ENCODE data around the gene SMR3A. TPM values are rescaled to one million over a fixed set of nuclear protein-coding genes. Genes with fewer than 3 reads are reported as not detected.

SMR3A gene
- total RNA-seq, 1 donor from 2014 or later = not detected

- no peaks in the 10 kb centered on the region for H3K9me3 Mint-ChIP-seq (ENCODE audit: unreplicated experiment)
- H3K27ac Mint-ChIP-seq (ENCODE audit: unreplicated experiment) = no peak within 1 kb of the TSS
- no peak within 1 kb of the TSS for H3K4me3 Mint-ChIP-seq (ENCODE audit: unreplicated experiment)
- H3K36me3 Mint-ChIP-seq (ENCODE audit: unreplicated experiment) = no peaks in the 10 kb centered on the region
- no peak for TF ChIP-seq CTCF (IDR thresholded peaks at IDR 0.05; ENCODE audit: partially characterized antibody, unreplicated experiment)
- no peak for DNase-seq
- no peaks in the 10 kb centered on the region for H3K27me3 Mint-ChIP-seq (ENCODE audit: unreplicated experiment)
- H3K4me1 Mint-ChIP-seq (ENCODE audit: low read depth, unreplicated experiment) = no peaks in the 10 kb centered on the region
Measured at GRCh38 chr4:70382691-70383181, 22.2 kb downstream of the SMR3A start, which contains the start of gene SMR3B. Gene SMR3B (plus strand): TSS chr4:70383131. CDS start chr4:70384511, 1,380 bp downstream.

GRCh38 chr4:70392057-70392776, 31.7 kb downstream of the SMR3A start:
- no peaks in the 10 kb centered on the region for H3K36me3 Mint-ChIP-seq (ENCODE audit: unreplicated experiment)
- TF ChIP-seq CTCF (IDR thresholded peaks at IDR 0.05; ENCODE audit: partially characterized antibody, unreplicated experiment) = no peak
- no peaks in the 10 kb centered on the region for H3K4me1 Mint-ChIP-seq (ENCODE audit: low read depth, unreplicated experiment)
- no peak overlapping the region for H3K27ac Mint-ChIP-seq (ENCODE audit: unreplicated experiment)
- no peaks in the 10 kb centered on the region for H3K9me3 Mint-ChIP-seq (ENCODE audit: unreplicated experiment)
- H3K27me3 Mint-ChIP-seq (ENCODE audit: unreplicated experiment) = no peaks in the 10 kb centered on the region
- no peak for DNase-seq
- no peak overlapping the region for H3K4me3 Mint-ChIP-seq (ENCODE audit: unreplicated experiment)

GRCh38 chr4:70397580-70397979, 37.0 kb downstream of the SMR3A start, which contains the start of gene OPRPN:
Gene OPRPN (plus strand): TSS chr4:70397940. CDS start chr4:70399286, 1,346 bp downstream.
- no peaks in the 10 kb centered on the region for H3K27me3 Mint-ChIP-seq (ENCODE audit: unreplicated experiment)
- DNase-seq = no peak
- TF ChIP-seq CTCF (IDR thresholded peaks at IDR 0.05; ENCODE audit: partially characterized antibody, unreplicated experiment) = no peak
- no peaks in the 10 kb centered on the region for H3K36me3 Mint-ChIP-seq (ENCODE audit: unreplicated experiment)
- no peaks in the 10 kb centered on the region for H3K9me3 Mint-ChIP-seq (ENCODE audit: unreplicated experiment)
- no peak within 1 kb of the TSS for H3K4me3 Mint-ChIP-seq (ENCODE audit: unreplicated experiment)
- no peaks in the 10 kb centered on the region for H3K4me1 Mint-ChIP-seq (ENCODE audit: low read depth, unreplicated experiment)
- no peak within 1 kb of the TSS for H3K27ac Mint-ChIP-seq (ENCODE audit: unreplicated experiment)

- Mint-ChIP-seq H3K9me3 (ENCODE audit: unreplicated experiment) (no peaks in the 10 kb centered on the region), H3K27me3 (ENCODE audit: unreplicated experiment) (no peaks in the 10 kb centered on the region), H3K36me3 (ENCODE audit: unreplicated experiment) (no peaks in the 10 kb centered on the region), H3K4me3 (ENCODE audit: unreplicated experiment) (no peak overlapping the region), H3K27ac (ENCODE audit: unreplicated experiment) (no peak overlapping the region), H3K4me1 (ENCODE audit: low read depth, unreplicated experiment) (no peaks in the 10 kb centered on the region)
- DNase-seq = no peak
- no peak for TF ChIP-seq CTCF (IDR thresholded peaks at IDR 0.05; ENCODE audit: partially characterized antibody, unreplicated experiment)
Measured at GRCh38 chr4:70399319-70399718, 38.8 kb downstream of the SMR3A start.

- H3K4me1 Mint-ChIP-seq (ENCODE audit: low read depth, unreplicated experiment) = no peaks in the 10 kb centered on the region
- DNase-seq = no peak
- no peak overlapping the region for H3K27ac Mint-ChIP-seq (ENCODE audit: unreplicated experiment)
- H3K9me3 Mint-ChIP-seq (ENCODE audit: unreplicated experiment) = no peaks in the 10 kb centered on the region
- no peak for TF ChIP-seq CTCF (IDR thresholded peaks at IDR 0.05; ENCODE audit: partially characterized antibody, unreplicated experiment)
- no peaks in the 10 kb centered on the region for H3K27me3 Mint-ChIP-seq (ENCODE audit: unreplicated experiment)
- no peaks in the 10 kb centered on the region for H3K36me3 Mint-ChIP-seq (ENCODE audit: unreplicated experiment)
- no peak overlapping the region for H3K4me3 Mint-ChIP-seq (ENCODE audit: unreplicated experiment)
Measured at GRCh38 chr4:70402762-70403161, 42.2 kb downstream of the SMR3A start.
